Dermis blood vessel endothelial cell (primary cell): ENCODE measurements around the gene STEAP3. TPM values are rescaled to one million over a fixed set of nuclear protein-coding genes. Genes with fewer than 3 reads are reported as not detected.

ENCODE experiments used
- DNase-seq: peaks from one replicate; pipeline ENCODE4 v3.0.0; 2010
- total RNA-seq: library from RNA; depleted of rRNA; stranded (reverse); fragments of >200 nt; gene quantifications from 2 replicates; pipeline ENCODE4 v1.2.3, GENCODE V29; 2014

Gene STEAP3
- total RNA-seq, 1 donor from 2014 or later, result 3.9 TPM

GRCh38 chr2:119227346-119227745 lies 3.7 kb downstream of the STEAP3 start:
- no peak for DNase-seq

GRCh38 chr2:119228136-119228535 lies 4.5 kb downstream of the STEAP3 start:
- no peak for DNase-seq

GRCh38 chr2:119228964-119229363 lies 5.3 kb downstream of the STEAP3 start:
- DNase-seq, result no peak

- no peak for DNase-seq
Measured at GRCh38 chr2:119229716-119230115, 6.1 kb downstream of the STEAP3 start.

- peak; percentile 32 for DNase-seq
Measured at GRCh38 chr2:119230219-119231185, 6.9 kb downstream of the STEAP3 start.

GRCh38 chr2:119231975-119232665 lies 8.5 kb downstream of the STEAP3 start:
- DNase-seq, result peak; percentile 18

GRCh38 chr2:119232666-119232993 lies 9.0 kb downstream of the STEAP3 start:
- no peak for DNase-seq

GRCh38 chr2:119233326-119234020 lies 9.8 kb downstream of the STEAP3 start:
- no peak for DNase-seq

GRCh38 chr2:119234021-119235019 lies 10.7 kb downstream of the STEAP3 start:
- peak; percentile 55 for DNase-seq

- DNase-seq, result no peak
Measured at GRCh38 chr2:119236796-119237195, 13.2 kb downstream of the STEAP3 start.

GRCh38 chr2:119240311-119241204 lies 16.9 kb downstream of the STEAP3 start:
- no peak for DNase-seq

- no peak for DNase-seq
Measured at GRCh38 chr2:119241205-119241532, 17.5 kb downstream of the STEAP3 start.

- DNase-seq, result no peak
Measured at GRCh38 chr2:119242276-119243119, 18.9 kb downstream of the STEAP3 start.

- DNase-seq, result no peak
Measured at GRCh38 chr2:119243621-119244020, 20.0 kb downstream of the STEAP3 start.

- DNase-seq, result peak; percentile 28
Measured at GRCh38 chr2:119245076-119245840, 21.6 kb downstream of the STEAP3 start.

- no peak for DNase-seq
Measured at GRCh38 chr2:119245841-119246230, 22.2 kb downstream of the STEAP3 start.

- DNase-seq, result no peak
Measured at GRCh38 chr2:119246884-119247843, 23.5 kb downstream of the STEAP3 start.

- DNase-seq, result no peak
Measured at GRCh38 chr2:119247844-119248271, 24.2 kb downstream of the STEAP3 start.
